ENCODE measurements around the gene AHDC1.

GRCh38 chr1:27485363-27485762 lies 118.6 kb downstream of the AHDC1 start:
- TF ChIP-seq POLR2AphosphoS5 (IDR thresholded peaks at IDR 0.05) = no peak
- TF ChIP-seq, protein P1, sequence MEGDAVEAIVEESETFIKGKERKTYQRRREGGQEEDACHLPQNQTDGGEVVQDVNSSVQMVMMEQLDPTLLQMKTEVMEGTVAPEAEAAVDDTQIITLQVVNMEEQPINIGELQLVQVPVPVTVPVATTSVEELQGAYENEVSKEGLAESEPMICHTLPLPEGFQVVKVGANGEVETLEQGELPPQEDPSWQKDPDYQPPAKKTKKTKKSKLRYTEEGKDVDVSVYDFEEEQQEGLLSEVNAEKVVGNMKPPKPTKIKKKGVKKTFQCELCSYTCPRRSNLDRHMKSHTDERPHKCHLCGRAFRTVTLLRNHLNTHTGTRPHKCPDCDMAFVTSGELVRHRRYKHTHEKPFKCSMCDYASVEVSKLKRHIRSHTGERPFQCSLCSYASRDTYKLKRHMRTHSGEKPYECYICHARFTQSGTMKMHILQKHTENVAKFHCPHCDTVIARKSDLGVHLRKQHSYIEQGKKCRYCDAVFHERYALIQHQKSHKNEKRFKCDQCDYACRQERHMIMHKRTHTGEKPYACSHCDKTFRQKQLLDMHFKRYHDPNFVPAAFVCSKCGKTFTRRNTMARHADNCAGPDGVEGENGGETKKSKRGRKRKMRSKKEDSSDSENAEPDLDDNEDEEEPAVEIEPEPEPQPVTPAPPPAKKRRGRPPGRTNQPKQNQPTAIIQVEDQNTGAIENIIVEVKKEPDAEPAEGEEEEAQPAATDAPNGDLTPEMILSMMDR (IDR thresholded peaks at IDR 0.05) = no peak

Data from prostate gland (tissue), 2 donors.